Measurements from ENCODE around the gene OR12D2. TPM values are rescaled to one million over a fixed set of nuclear protein-coding genes. Genes with fewer than 3 reads are reported as not detected.

Gene OR12D2
- total RNA-seq, result not detected in 2 replicates

DNA sequence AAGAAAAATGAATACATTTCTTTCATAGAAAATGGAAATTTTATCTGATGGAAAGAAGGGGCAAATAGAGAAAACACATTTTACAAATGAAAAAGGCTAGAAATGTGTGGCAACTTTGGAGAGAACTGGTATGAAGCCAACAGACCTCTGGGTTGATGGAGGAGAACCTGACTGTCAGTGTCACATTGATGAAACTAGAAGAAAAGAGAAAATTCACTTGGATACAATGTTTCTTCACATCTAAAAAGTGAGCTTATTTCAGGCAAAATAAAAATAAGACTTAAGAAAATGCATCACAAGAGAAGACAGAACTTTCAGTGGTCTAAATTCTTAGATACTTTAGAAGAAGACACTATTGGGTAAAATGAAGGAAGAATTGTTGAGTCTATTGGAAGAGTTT is at the start of gene OR12D2:
OR12D2 (plus strand) TSS at position 301 of the 400 bp plus-strand sequence. CDS start 1,069 bp downstream, outside the sequence.

DNA sequence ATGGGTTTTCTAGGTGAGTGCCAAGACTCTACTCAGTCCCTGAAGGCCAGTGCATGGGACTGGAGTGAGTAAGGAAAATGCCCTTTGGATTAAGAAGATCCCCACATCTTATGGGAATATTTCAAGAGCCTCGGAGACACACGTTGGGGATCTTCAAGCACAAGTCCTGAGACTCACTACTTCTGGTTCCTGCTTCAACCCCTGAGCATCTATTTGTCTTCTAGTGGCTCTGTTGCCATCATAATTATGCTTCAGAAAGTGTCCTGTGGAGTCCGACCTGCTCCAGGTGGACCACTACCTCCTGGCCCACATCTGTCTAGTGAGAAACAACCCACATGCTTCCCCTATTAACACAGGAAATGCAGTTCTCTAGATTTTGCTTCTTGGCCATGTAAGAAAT is 26.7 kb upstream of the OR12D2 start, which contains the start of gene OR5V1:
OR5V1 (minus strand) TSS at position 101 of the 400 bp plus-strand sequence. CDS start 12,670 bp downstream, outside the sequence.

DNA sequence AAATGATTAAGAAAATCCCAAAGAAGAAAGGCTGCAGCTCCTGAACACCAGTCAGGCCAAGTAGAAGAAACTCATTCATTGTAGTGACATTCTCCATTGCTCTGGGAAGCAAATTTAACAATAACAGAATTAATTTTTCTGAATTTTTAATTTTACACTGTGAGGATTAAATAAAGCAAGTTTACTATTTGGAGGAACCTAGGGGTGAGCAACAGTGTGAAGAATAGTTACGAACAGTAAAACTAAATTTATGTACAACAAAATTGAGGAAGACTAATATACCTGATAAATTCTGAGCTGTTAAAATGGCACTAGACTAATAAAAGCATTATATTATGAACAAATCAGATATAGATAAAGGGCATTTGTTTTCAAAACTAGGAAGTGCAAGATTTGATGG is 20.2 kb upstream of the OR12D2 start, which contains the start of gene OR12D3:
OR12D3 (minus strand) TSS at position 101 of the 400 bp plus-strand sequence; CDS start at position 97, 4 bp downstream.

GRCh38 chr6:29414588-29414987 is 19.2 kb downstream of the OR12D2 start, which contains the start of gene OR12D1:
OR12D1 (plus strand) TSS chr6:29414928.

DNA sequence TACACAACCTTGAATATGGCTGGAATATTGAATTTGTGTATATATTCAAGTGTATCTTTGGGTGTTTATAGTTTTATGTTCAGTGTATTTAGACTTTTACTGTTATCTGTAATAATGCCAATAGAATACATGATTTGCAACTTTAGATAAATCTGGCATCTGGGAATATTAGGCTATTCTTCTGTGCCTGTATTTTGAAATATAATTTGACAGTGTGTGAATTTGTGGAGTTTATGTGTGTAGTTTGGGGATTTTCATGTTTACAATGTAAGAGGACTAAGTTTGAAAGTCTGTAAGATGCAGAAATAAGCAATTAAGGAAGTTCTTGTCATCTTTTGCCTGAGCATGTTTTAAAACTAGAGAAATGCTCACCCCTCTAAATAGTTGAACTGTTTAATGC is 43.6 kb downstream of the OR12D2 start, which contains the start of gene OR10C1:
OR10C1 (plus strand) TSS at position 301 of the 400 bp plus-strand sequence. CDS start 710 bp downstream, outside the sequence.

Other genes with a start within 250 kb of the OR12D2 start
- not detected in 2 replicates for gene OR2J2, start 224.7 kb upstream of the OR12D2 start, total RNA-seq
- not detected in 2 replicates for gene OR14J1, start 93.9 kb upstream of the OR12D2 start, total RNA-seq
- not detected in 2 replicates for gene OR5V1, start 26.8 kb upstream of the OR12D2 start, total RNA-seq
- not detected in 2 replicates for gene OR12D3, start 20.3 kb upstream of the OR12D2 start, total RNA-seq
- gene OR12D1, start 19.3 kb downstream of the OR12D2 start, total RNA-seq, result not detected in 2 replicates
- gene OR10C1, start 43.7 kb downstream of the OR12D2 start, total RNA-seq, result not detected in 2 replicates
- gene OR11A1, start 61.4 kb downstream of the OR12D2 start, total RNA-seq, result not detected in 2 replicates
- gene OR2H1, start 61.5 kb downstream of the OR12D2 start, total RNA-seq, result not detected in 2 replicates
- not detected in 2 replicates for gene MAS1L, start 92.3 kb downstream of the OR12D2 start, total RNA-seq
- 7.0 and 231 TPM in 2 replicates for gene UBD, start 164.1 kb downstream of the OR12D2 start, total RNA-seq
- not detected in 2 replicates for gene OR2H2, start 189.5 kb downstream of the OR12D2 start, total RNA-seq
- gene GABBR1, start 237.6 kb downstream of the OR12D2 start, total RNA-seq, result 2.3 and 7.2 TPM in 2 replicates

All from bladder microvascular endothelial cell (primary cell).